GM19035 (cell line): ENCODE measurements around the gene CNDP2.
A peak's percentile ranks its signal among the peaks of the same experiment; 100 is the strongest.

ENCODE experiments used
- ATAC-seq: cut with Tn5 transposase; IDR thresholded peaks from one replicate; pipeline ENCODE4 v1.9.1; 2021; ENCODE audit not compliant: unreplicated experiment

Gene CNDP2

GRCh38 chr18:74468547-74469061 lies 27.6 kb upstream of the CNDP2 start:
- no peak for ATAC-seq

GRCh38 chr18:74472312-74472711 lies 23.9 kb upstream of the CNDP2 start:
- ATAC-seq: no peak

GRCh38 chr18:74473976-74474640 lies 22.1 kb upstream of the CNDP2 start:
- no peak for ATAC-seq

- ATAC-seq: no peak
Observed at GRCh38 chr18:74476140-74476539, 20.0 kb upstream of the CNDP2 start.

- no peak for ATAC-seq
Observed at GRCh38 chr18:74477771-74478170, 18.4 kb upstream of the CNDP2 start.

- no peak for ATAC-seq
Observed at GRCh38 chr18:74478316-74478715, 17.8 kb upstream of the CNDP2 start.

GRCh38 chr18:74478880-74479279 lies 17.3 kb upstream of the CNDP2 start:
- no peak for ATAC-seq

GRCh38 chr18:74479486-74480148 lies 16.5 kb upstream of the CNDP2 start:
- no peak for ATAC-seq

GRCh38 chr18:74480149-74480651 lies 16.0 kb upstream of the CNDP2 start:
- no peak for ATAC-seq

- ATAC-seq: no peak
Observed at GRCh38 chr18:74482697-74483096, 13.5 kb upstream of the CNDP2 start.

- ATAC-seq: no peak
Observed at GRCh38 chr18:74486119-74486849, 9.9 kb upstream of the CNDP2 start.

- no peak for ATAC-seq
Observed at GRCh38 chr18:74488354-74488753, 7.8 kb upstream of the CNDP2 start.

- no peak for ATAC-seq
Observed at GRCh38 chr18:74488864-74489263, 7.3 kb upstream of the CNDP2 start.

GRCh38 chr18:74489676-74490075 lies 6.5 kb upstream of the CNDP2 start:
- no peak for ATAC-seq

GRCh38 chr18:74492259-74492658 lies 3.9 kb upstream of the CNDP2 start:
- no peak for ATAC-seq

- peak; percentile 15 for ATAC-seq
Observed at GRCh38 chr18:74493689-74494088, 2.5 kb upstream of the CNDP2 start.

GRCh38 chr18:74494514-74494913 lies 1.6 kb upstream of the CNDP2 start:
- ATAC-seq: no peak

- ATAC-seq: peak; percentile 27
Observed at GRCh38 chr18:74496508-74497323, 553 bp downstream of the CNDP2 start.

- ATAC-seq: no peak
Observed at GRCh38 chr18:74497324-74497676, 1.1 kb downstream of the CNDP2 start.

GRCh38 chr18:74497778-74498177 lies 1.6 kb downstream of the CNDP2 start:
- ATAC-seq: no peak
